Body of pancreas (tissue), 4 donors: ENCODE data around the gene CRACDL.

ENCODE experiments used
- POLR2A ChIP-seq, 3 donors: fragments of 450-650 bp; IDR thresholded peaks; one replicate each; pipeline ENCODE4 v1.6.1; 2016; ENCODE audit warnings: antibody characterized with exemption in 3 of 3, mild to moderate bottlenecking in 2 of 3
- TF ChIP-seq, protein P1 (sequence below), 7 experiments: fragments of 450-650 bp in 4 of 7; fragments of 200-600 bp in 3 of 7; sonication (generic) in 3 of 7; IDR thresholded peaks; one replicate each; pipeline ENCODE4 v1.5.1; 2016 to 2019; ENCODE audit warnings: antibody characterized with exemption in 7 of 7

GRCh38 chr2:98875081-98875728 is 60.8 kb downstream of the CRACDL start:
- TF ChIP-seq POLR2A (IDR thresholded peaks at IDR 0.05): no peak
- TF ChIP-seq, protein P1, sequence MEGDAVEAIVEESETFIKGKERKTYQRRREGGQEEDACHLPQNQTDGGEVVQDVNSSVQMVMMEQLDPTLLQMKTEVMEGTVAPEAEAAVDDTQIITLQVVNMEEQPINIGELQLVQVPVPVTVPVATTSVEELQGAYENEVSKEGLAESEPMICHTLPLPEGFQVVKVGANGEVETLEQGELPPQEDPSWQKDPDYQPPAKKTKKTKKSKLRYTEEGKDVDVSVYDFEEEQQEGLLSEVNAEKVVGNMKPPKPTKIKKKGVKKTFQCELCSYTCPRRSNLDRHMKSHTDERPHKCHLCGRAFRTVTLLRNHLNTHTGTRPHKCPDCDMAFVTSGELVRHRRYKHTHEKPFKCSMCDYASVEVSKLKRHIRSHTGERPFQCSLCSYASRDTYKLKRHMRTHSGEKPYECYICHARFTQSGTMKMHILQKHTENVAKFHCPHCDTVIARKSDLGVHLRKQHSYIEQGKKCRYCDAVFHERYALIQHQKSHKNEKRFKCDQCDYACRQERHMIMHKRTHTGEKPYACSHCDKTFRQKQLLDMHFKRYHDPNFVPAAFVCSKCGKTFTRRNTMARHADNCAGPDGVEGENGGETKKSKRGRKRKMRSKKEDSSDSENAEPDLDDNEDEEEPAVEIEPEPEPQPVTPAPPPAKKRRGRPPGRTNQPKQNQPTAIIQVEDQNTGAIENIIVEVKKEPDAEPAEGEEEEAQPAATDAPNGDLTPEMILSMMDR (IDR thresholded peaks at IDR 0.05): no peak
